Esophagus muscularis mucosa (tissue), 4 donors: ENCODE measurements around the gene ACAA2. TPM values are rescaled to one million over a fixed set of nuclear protein-coding genes. Genes with fewer than 3 reads are reported as not detected.
A peak's percentile ranks its signal among the peaks of the same experiment; 100 is the strongest.

Experiments used
- DNase-seq: peaks from one replicate; pipeline ENCODE4 v3.0.0-alpha.2; 2017; ENCODE audit errors: extremely low spot score
- H3K27ac ChIP-seq, 4 donors: fragments of 200-600 bp; sonication (generic); replicated peaks in 1 of 4; 1 replicate in 3 of 4; 2 replicates in 1 of 4; pipeline ENCODE4 v1.5.1; 2016 to 2019; ENCODE audit warnings: mild to moderate bottlenecking in 1 of 4
- H3K27me3 ChIP-seq, 4 donors: fragments of 200-600 bp; sonication (generic); one replicate each; pipeline versions ENCODE4 v1.5.1 to v1.6.0; 2016 to 2019
- H3K36me3 ChIP-seq, 4 donors: fragments of 200-600 bp; sonication (generic); one replicate each; pipeline ENCODE4 v1.5.1; 2016 to 2019
- H3K4me1 ChIP-seq, 4 donors: fragments of 200-600 bp; sonication (generic); one replicate each; pipeline ENCODE4 v1.5.1; 2016 to 2019
- H3K4me3 ChIP-seq, 4 donors: fragments of 200-600 bp; sonication (generic); 1 replicate in 2 of 4; 2 replicates in 2 of 4; pipeline ENCODE4 v1.5.1; 2016 to 2019; ENCODE audit warnings: mild to moderate bottlenecking in 4 of 4, moderate library complexity in 1 of 4
- H3K9me3 ChIP-seq, 4 donors: fragments of 200-600 bp; sonication (generic); 1 replicate in 3 of 4; 2 replicates in 1 of 4; pipeline ENCODE4 v1.5.1; 2016 to 2019
- EP300 ChIP-seq: sonication (generic); formaldehyde crosslinking; IDR thresholded peaks from one replicate; pipeline ENCODE4 v1.6.1; 2017; ENCODE audit warnings: antibody characterized with exemption
- POLR2A ChIP-seq: fragments of 450-650 bp; IDR thresholded peaks from one replicate; pipeline ENCODE4 v1.6.1; 2017; ENCODE audit warnings: antibody characterized with exemption, moderate library complexity, mild to moderate bottlenecking, low read depth
- POLR2AphosphoS5 ChIP-seq, 2 donors: sonication (generic); formaldehyde crosslinking; IDR thresholded peaks; one replicate each; pipeline ENCODE4 v1.6.1; 2017; ENCODE audit warnings: antibody characterized with exemption in 2 of 2
- WGBS: methylation state at CpG from one replicate; pipeline ENCODE4 v1.1.5; 2018; 5-methylcytosine and 5-hydroxymethylcytosine counted together
- intact Hi-C: fragments of 100-400 bp; cut with DNase I; formaldehyde crosslinking; loops from one replicate; pipeline ENCODE4 v1.15.1; 2023
- total RNA-seq, 4 donors: library from RNA; depleted of rRNA; stranded (reverse); fragments of >200 nt; gene quantifications; one replicate each; pipeline versions ENCODE4 v1.1.0 to v1.2.1, GENCODE V29; 2016
- TF ChIP-seq, protein P1 (sequence below), 3 experiments: fragments of 200-600 bp in 2 of 3; fragments of 450-650 bp in 1 of 3; sonication (generic) in 2 of 3; IDR thresholded peaks; one replicate each; pipeline ENCODE4 v1.5.1; 2017 to 2019; ENCODE audit warnings: antibody characterized with exemption in 3 of 3, mild to moderate bottlenecking in 2 of 3, moderate library complexity in 1 of 3

ACAA2 gene
- total RNA-seq, 4 donors from 2014 or later, result 46.9 to 101 (median 73.9) TPM

DNA sequence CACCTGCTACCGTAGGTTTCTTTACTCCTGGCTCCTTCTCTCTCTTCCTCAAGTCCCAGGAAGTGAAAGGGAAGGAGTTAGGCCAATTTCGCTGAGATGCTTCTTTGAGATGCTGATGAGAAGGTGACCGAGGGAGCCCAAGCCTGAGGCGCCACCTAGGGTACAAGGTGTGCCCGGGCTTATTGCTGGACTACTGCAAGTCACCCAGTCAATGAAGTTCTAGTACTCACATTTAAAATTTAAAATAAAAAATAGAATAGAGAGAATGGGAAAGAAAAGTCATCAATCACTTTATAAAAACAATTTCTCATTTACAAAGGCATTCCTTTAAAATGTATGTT is 45.3 kb downstream of the ACAA2 start:
- no peaks in the 10 kb centered on the region for H3K27me3 ChIP-seq
- H3K4me3 ChIP-seq, result no peak overlapping the region
- H3K9me3 ChIP-seq, result no peaks in the 10 kb centered on the region
- intact Hi-C loops, result no loop called here
- H3K4me1 ChIP-seq, result peaks cover 0 to 10% (median 5%) of the 10 kb centered on the region in 4 donors
- no peak for DNase-seq
- no peak overlapping the region for H3K27ac ChIP-seq
- no peaks in the 10 kb centered on the region for H3K36me3 ChIP-seq
- TF ChIP-seq, protein P1, sequence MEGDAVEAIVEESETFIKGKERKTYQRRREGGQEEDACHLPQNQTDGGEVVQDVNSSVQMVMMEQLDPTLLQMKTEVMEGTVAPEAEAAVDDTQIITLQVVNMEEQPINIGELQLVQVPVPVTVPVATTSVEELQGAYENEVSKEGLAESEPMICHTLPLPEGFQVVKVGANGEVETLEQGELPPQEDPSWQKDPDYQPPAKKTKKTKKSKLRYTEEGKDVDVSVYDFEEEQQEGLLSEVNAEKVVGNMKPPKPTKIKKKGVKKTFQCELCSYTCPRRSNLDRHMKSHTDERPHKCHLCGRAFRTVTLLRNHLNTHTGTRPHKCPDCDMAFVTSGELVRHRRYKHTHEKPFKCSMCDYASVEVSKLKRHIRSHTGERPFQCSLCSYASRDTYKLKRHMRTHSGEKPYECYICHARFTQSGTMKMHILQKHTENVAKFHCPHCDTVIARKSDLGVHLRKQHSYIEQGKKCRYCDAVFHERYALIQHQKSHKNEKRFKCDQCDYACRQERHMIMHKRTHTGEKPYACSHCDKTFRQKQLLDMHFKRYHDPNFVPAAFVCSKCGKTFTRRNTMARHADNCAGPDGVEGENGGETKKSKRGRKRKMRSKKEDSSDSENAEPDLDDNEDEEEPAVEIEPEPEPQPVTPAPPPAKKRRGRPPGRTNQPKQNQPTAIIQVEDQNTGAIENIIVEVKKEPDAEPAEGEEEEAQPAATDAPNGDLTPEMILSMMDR (IDR thresholded peaks at IDR 0.05), result peak; percentile 21 to 38 (median 32)
- TF ChIP-seq EP300 (no peak), POLR2A (no peak), POLR2AphosphoS5 (IDR thresholded peaks at IDR 0.05) (no peak)
- 39% methylated on average over 5 of the region's 5 CpGs for WGBS

DNA sequence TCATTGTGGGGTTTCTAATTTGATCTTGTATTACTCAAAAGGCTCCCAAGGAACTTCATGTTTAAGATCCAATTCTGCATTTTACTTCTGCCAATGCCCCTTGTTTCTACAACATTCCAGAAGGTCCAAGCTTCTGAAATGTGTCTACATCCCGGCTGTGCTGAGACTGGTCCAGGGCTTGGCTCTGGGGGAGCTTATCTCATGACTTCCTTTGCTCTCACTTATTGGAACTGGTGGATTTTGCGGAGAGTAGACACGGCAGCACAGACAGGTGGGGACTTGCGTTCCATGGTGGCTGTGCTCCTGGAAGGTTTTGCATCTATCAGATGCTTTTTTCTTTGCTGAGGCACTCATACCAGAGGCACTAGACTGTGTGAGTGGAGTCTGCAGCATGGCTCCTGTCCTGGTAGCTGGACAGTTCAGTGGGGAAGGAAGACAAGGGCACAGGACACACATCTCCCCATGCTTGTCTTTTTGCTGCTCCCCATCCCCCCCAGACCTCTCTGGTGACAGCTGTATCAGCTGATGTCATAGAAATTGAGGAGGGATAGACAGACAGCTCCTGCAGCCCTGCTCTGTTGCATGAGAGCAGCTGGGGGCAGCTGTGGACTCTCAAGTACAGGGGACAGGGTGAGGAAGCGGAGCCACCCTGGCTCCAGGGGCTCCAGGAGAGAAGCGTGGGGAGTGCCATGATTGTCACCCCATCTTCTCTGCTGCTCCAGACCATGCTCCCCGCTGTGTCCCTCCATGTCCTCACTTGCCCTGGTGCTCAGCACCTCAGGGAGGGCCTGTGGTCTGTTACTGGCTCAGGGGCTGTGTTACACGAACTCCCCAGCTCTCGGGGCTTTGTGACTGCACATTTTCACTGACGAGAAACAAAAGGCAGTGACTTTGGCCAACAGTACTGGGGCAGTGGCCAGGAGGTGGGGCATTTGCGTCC is 46.0 kb downstream of the ACAA2 start:
- H3K9me3 ChIP-seq, result no peaks in the 10 kb centered on the region
- TF ChIP-seq POLR2A (no peak), EP300 (no peak), POLR2AphosphoS5 (IDR thresholded peaks at IDR 0.05) (no peak)
- TF ChIP-seq, protein P1 (IDR thresholded peaks at IDR 0.05), result no peak
- H3K27me3 ChIP-seq, result no peaks in the 10 kb centered on the region
- H3K36me3 ChIP-seq, result no peaks in the 10 kb centered on the region
- intact Hi-C loops, result no loop called here
- no peak overlapping the region for H3K4me3 ChIP-seq
- no peak overlapping the region for H3K27ac ChIP-seq
- peaks cover 0 to 10% (median 5%) of the 10 kb centered on the region in 4 donors for H3K4me1 ChIP-seq
- DNase-seq, result peak; percentile 57
- WGBS, result 79% methylated on average over 5 of the region's 11 CpGs

DNA sequence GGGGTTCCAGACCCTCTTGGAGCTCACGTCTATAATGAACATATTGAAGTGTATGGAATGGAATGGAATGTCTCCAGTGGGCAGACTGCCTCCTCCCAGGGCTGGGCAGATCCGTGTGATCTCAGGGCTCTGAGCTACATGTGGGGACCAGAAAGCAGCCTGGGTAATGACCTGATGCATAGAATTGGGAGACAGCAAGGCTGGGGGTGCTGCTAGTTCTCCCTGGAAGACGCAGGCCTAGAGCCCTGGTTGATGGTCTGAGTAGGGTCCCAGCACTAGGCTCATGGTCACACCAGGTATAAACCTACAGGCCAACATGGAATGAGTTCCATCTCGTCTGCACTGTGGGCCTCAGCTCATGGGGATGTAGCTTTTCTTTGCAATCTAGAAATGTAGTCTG is 46.7 kb downstream of the ACAA2 start:
- peak; percentile 81 for DNase-seq

DNA sequence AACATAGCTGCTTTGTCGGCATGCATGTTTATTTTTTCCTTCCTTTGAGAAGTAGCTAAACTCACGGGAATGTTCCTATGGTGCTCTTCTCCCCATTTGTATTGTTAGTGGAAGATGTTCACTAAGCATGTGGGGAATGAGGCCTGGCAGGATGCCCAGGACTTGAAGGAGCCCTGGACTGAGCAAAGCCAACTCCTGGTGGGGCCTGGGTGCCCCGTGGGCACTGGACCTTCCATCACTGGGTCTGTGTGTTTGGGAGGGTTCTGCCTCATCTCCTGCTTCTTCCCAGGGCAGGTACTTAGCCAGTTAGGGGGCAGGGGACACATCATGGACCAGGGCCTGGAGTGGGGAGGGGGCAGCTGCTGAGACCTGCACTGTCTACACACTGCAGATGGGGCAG is 49.3 kb downstream of the ACAA2 start:
- no peaks in the 10 kb centered on the region for H3K36me3 ChIP-seq
- peaks cover 0 to 10% (median 5%) of the 10 kb centered on the region in 4 donors for H3K4me1 ChIP-seq
- no peak overlapping the region for H3K4me3 ChIP-seq
- WGBS, result 23% methylated on average over 3 of the region's 3 CpGs
- H3K27ac ChIP-seq, result no peak overlapping the region
- intact Hi-C loops, result no loop called here
- peak; percentile 75 for DNase-seq
- no peaks in the 10 kb centered on the region for H3K9me3 ChIP-seq
- H3K27me3 ChIP-seq, result no peaks in the 10 kb centered on the region
- TF ChIP-seq POLR2A, result no peak
- TF ChIP-seq, protein P1 (IDR thresholded peaks at IDR 0.05), result no peak
- no peak for TF ChIP-seq EP300
- TF ChIP-seq POLR2AphosphoS5 (IDR thresholded peaks at IDR 0.05), result no peak

More for the DNA sequence above, 46.7 kb downstream of the ACAA2 start:
- intact Hi-C loops, result no loop called here
- Histone ChIP-seq H3K27me3 (no peaks in the 10 kb centered on the region), H3K9me3 (no peaks in the 10 kb centered on the region), H3K36me3 (no peaks in the 10 kb centered on the region), H3K27ac (no peak overlapping the region), H3K4me3 (no peak overlapping the region), H3K4me1 (peaks cover 0 to 10% (median 5%) of the 10 kb centered on the region in 4 donors)
- 88% methylated on average over 4 of the region's 4 CpGs for WGBS
- TF ChIP-seq, protein P1 (IDR thresholded peaks at IDR 0.05), result no peak
- TF ChIP-seq POLR2AphosphoS5 (IDR thresholded peaks at IDR 0.05) (no peak), POLR2A (no peak), EP300 (no peak)
